ENCODE results near the gene SLC25A51.
"Not testable (repeated sequence)": the region's sequence is repeated elsewhere in the genome, so short reads cannot be mapped to it uniquely, and the experiment has no call there.

- not testable (repeated sequence) for TF ChIP-seq POLR2A, TAF1, POLR2AphosphoS5, POU2F2 (IDR thresholded peaks at IDR 0.05; ENCODE audit: low read depth, low read length)
Observed at GRCh38 chr9:37909836-37910235, 5.9 kb upstream of the SLC25A51 start.

Measured in GM12891 (cell line).